H1 (cell line): Measurements from ENCODE around the gene UBASH3B. TPM values are rescaled to one million over a fixed set of nuclear protein-coding genes. Genes with fewer than 3 reads are reported as not detected.

ENCODE experiments used
- CTCF ChIA-PET: fragments of 300-600 bp; sonication (Branson Sonifier 250); formaldehyde crosslinking; loops from one replicate; lab custom pipeline; 2021; ENCODE audit not compliant: partially characterized antibody; lab: Charles Lee
- POLR2A ChIA-PET: fragments of 300-600 bp; sonication (Branson Sonifier 250); formaldehyde crosslinking; loops from one replicate; lab custom pipeline; 2021; ENCODE audit warnings: inconsistent platforms; ENCODE audit not compliant: partially characterized antibody; lab: Charles Lee
- DNase-seq, 2 experiments: peaks; one replicate each; pipeline versions ENCODE4 v3.0.0 to v3.0.0-alpha.2; 2010 to 2022; ENCODE audit warnings: low spot score in 2 of 2, low read depth in 1 of 2, mixed read lengths in 1 of 2
- FAIRE-seq: peaks from 2 replicates; lab custom pipeline; 2011; peaks lifted over from hg19 to GRCh38; lab: Jason Lieb, UNC
- H2AFZ ChIP-seq: 2 replicates; pipeline ENCODE4 v1.8.1; 2012; ENCODE audit warnings: low read length, inconsistent platforms
- H2AK5ac ChIP-seq: 2 replicates; pipeline ENCODE4 v1.6.1; 2013; ENCODE audit warnings: low read depth, low read length
- H2BK120ac ChIP-seq: replicated peaks from 2 replicates; pipeline ENCODE3; 2013; ENCODE audit warnings: low read depth, low read length, inconsistent platforms
- H2BK12ac ChIP-seq: 2 replicates; pipeline ENCODE4 v1.6.1; 2013; ENCODE audit warnings: low read depth, low read length
- H2BK15ac ChIP-seq: 2 replicates; pipeline ENCODE4 v1.6.1; 2013; ENCODE audit warnings: low read length
- H2BK20ac ChIP-seq: 2 replicates; pipeline ENCODE4 v1.6.1; 2013; ENCODE audit warnings: low read length
- H2BK5ac ChIP-seq: 2 replicates; pipeline ENCODE4 v1.6.1; 2013; ENCODE audit warnings: low read depth, low read length
- H3K14ac ChIP-seq: 2 replicates; pipeline ENCODE4 v1.6.1; 2013; ENCODE audit warnings: inconsistent platforms; ENCODE audit not compliant: insufficient read length
- H3K18ac ChIP-seq: 2 replicates; pipeline ENCODE4 v1.6.1; 2013; ENCODE audit warnings: low read length; ENCODE audit errors: extremely low read depth
- H3K23ac ChIP-seq: 2 replicates; pipeline ENCODE4 v1.6.1; 2013; ENCODE audit warnings: inconsistent platforms; ENCODE audit not compliant: insufficient read length
- H3K23me2 ChIP-seq: 2 replicates; pipeline ENCODE4 v1.6.1; 2013; ENCODE audit warnings: low read depth, low read length
- H3K27ac ChIP-seq: 2 replicates; pipeline ENCODE4 v1.6.1; 2011; ENCODE audit warnings: low read depth, low read length, inconsistent platforms
- H3K27me3 ChIP-seq, 4 experiments: replicated peaks in 1 of 4; 1 replicate in 1 of 4; 2 replicates in 3 of 4; pipeline versions ENCODE4 v1.6.1 to v1.8.1; 2011 to 2013; ENCODE audit warnings: low read length in 3 of 4, mild to moderate bottlenecking in 3 of 4, inconsistent platforms in 2 of 4, mixed read lengths in 2 of 4, moderate library complexity in 1 of 4; ENCODE audit not compliant: control insufficient read depth in 3 of 4, insufficient read depth in 3 of 4; ENCODE audit errors: extremely low read depth in 1 of 4
- H3K36me3 ChIP-seq, 4 experiments: 2 replicates each; pipeline versions ENCODE4 v1.6.1 to v1.8.1; 2011 to 2013; ENCODE audit warnings: mild to moderate bottlenecking in 4 of 4, low read length in 3 of 4, moderate library complexity in 2 of 4, control low read depth in 1 of 4, inconsistent platforms in 1 of 4; ENCODE audit not compliant: insufficient read depth in 4 of 4, control insufficient read depth in 2 of 4
- H3K4ac ChIP-seq: replicated peaks from 2 replicates; pipeline ENCODE3; 2013; ENCODE audit warnings: low read length, low read depth, mixed read lengths, inconsistent platforms; ENCODE audit not compliant: insufficient read length
- H3K4me1 ChIP-seq, 4 experiments: replicated peaks in 1 of 4; 1 replicate in 1 of 4; 2 replicates in 3 of 4; pipeline versions ENCODE4 v1.6.1 to v1.8.1; 2011 to 2013; ENCODE audit warnings: low read length in 3 of 4, inconsistent platforms in 2 of 4, mixed read lengths in 1 of 4; ENCODE audit not compliant: insufficient read depth in 4 of 4, control insufficient read depth in 3 of 4
- H3K4me2 ChIP-seq, 2 experiments: 2 replicates each; pipeline versions ENCODE4 v1.6.1 to v1.8.1; 2011 to 2013; ENCODE audit warnings: low read depth in 2 of 2, low read length in 2 of 2, control low read depth in 1 of 2, inconsistent platforms in 1 of 2, mild to moderate bottlenecking in 1 of 2; ENCODE audit not compliant: insufficient read depth in 1 of 2
- H3K4me3 ChIP-seq, 4 experiments: fragments of 200-600, 300-600 bp in 1 of 4; sonication (generic), shearing (Covaris generic), sonication (Bioruptor Twin) in 1 of 4; 2 replicates each; pipeline versions ENCODE4 v1.5.1 to v1.8.1; 2011 to 2016; ENCODE audit warnings: low read length in 4 of 4, low read depth in 3 of 4, control low read depth in 2 of 4, inconsistent platforms in 2 of 4, mild to moderate bottlenecking in 2 of 4, mixed read lengths in 1 of 4, moderate library complexity in 1 of 4; ENCODE audit not compliant: insufficient read depth in 2 of 4; ENCODE audit errors: extremely low read depth in 1 of 4
- H3K56ac ChIP-seq: replicated peaks from 2 replicates; pipeline ENCODE3; 2013; ENCODE audit warnings: low read depth, mild to moderate bottlenecking, mixed read lengths, low read length, inconsistent platforms; ENCODE audit not compliant: insufficient read length
- H3K79me1 ChIP-seq: 2 replicates; pipeline ENCODE4 v1.6.1; 2013; ENCODE audit warnings: low read depth, low read length, control low read depth
- H3K79me2 ChIP-seq, 2 experiments: 2 replicates each; pipeline versions ENCODE4 v1.6.1 to v1.8.1; 2012 to 2013; ENCODE audit warnings: low read length in 2 of 2, mild to moderate bottlenecking in 2 of 2, inconsistent platforms in 1 of 2; ENCODE audit not compliant: insufficient read depth in 2 of 2, control insufficient read depth in 1 of 2
- H3K9ac ChIP-seq, 4 experiments: replicated peaks in 1 of 4; 1 replicate in 1 of 4; 2 replicates in 3 of 4; pipeline versions ENCODE4 v1.6.1 to v1.8.1; 2011 to 2013; ENCODE audit warnings: low read depth in 3 of 4, low read length in 3 of 4, control low read depth in 2 of 4, mild to moderate bottlenecking in 2 of 4, moderate library complexity in 2 of 4, inconsistent platforms in 1 of 4; ENCODE audit errors: extremely low read depth in 1 of 4
- H3K9me3 ChIP-seq, 2 experiments: 2 replicates each; pipeline versions ENCODE4 v1.6.1 to v1.8.1; 2012 to 2013; ENCODE audit warnings: mild to moderate bottlenecking in 2 of 2, moderate library complexity in 2 of 2, control low read depth in 1 of 2, inconsistent platforms in 1 of 2, low read depth in 1 of 2, low read length in 1 of 2, mixed read lengths in 1 of 2; ENCODE audit not compliant: insufficient read depth in 2 of 2
- H4K20me1 ChIP-seq, 2 experiments: replicated peaks in 1 of 2; 2 replicates each; pipeline versions ENCODE3 to v1.8.1; 2011 to 2013; ENCODE audit warnings: inconsistent platforms in 2 of 2, low read length in 2 of 2, mild to moderate bottlenecking in 1 of 2; ENCODE audit not compliant: insufficient read depth in 2 of 2, control insufficient read depth in 1 of 2
- H4K5ac ChIP-seq: 2 replicates; pipeline ENCODE4 v1.6.1; 2013; ENCODE audit warnings: low read length, low read depth, mixed read lengths, inconsistent platforms; ENCODE audit not compliant: insufficient read length
- H4K8ac ChIP-seq: 2 replicates; pipeline ENCODE4 v1.8.0; 2013; ENCODE audit warnings: mild to moderate bottlenecking, moderate library complexity, low read length, inconsistent platforms; ENCODE audit not compliant: insufficient read depth; ENCODE audit errors: extremely low read depth
- H4K91ac ChIP-seq: replicated peaks from 2 replicates; pipeline ENCODE3; 2013; ENCODE audit warnings: low read length, mixed read lengths, inconsistent platforms; ENCODE audit not compliant: insufficient read length
- ASH2L ChIP-seq: fragments of 200-600, 300-600 bp; sonication (generic); IDR thresholded peaks from one replicate; pipeline ENCODE4 v1.7.1; 2017; ENCODE audit warnings: low read length
- CHD1 ChIP-seq: IDR thresholded peaks from 2 replicates; pipeline ENCODE4 v1.6.1; 2012; ENCODE audit warnings: low read depth, low read length, improper control_type of control experiment
- CTCF ChIP-seq, 3 experiments: IDR thresholded peaks; 1 replicate in 2 of 3; 2 replicates in 1 of 3; pipeline versions ENCODE4 v1.5.1 to v1.6.1; 2011; ENCODE audit warnings: low read length in 3 of 3, mild to moderate bottlenecking in 3 of 3, inconsistent platforms in 2 of 3, low read depth in 1 of 3, moderate library complexity in 1 of 3; ENCODE audit not compliant: insufficient read depth in 1 of 3; ENCODE audit errors: control extremely low read depth in 1 of 3
- E2F6 ChIP-seq: IDR thresholded peaks from 2 replicates; pipeline ENCODE4 v1.6.1; 2012; ENCODE audit warnings: inconsistent platforms
- EP300 ChIP-seq, 2 experiments: IDR thresholded peaks; 1 replicate in 1 of 2; 2 replicates in 1 of 2; pipeline ENCODE4 v1.6.1; 2011 to 2012; ENCODE audit warnings: low read depth in 2 of 2, low read length in 2 of 2, mild to moderate bottlenecking in 2 of 2, borderline replicate concordance in 1 of 2, inconsistent platforms in 1 of 2, moderate library complexity in 1 of 2
- POLR2A ChIP-seq, 2 experiments: IDR thresholded peaks; 1 replicate in 1 of 2; 2 replicates in 1 of 2; pipeline ENCODE4 v1.6.1; 2011; ENCODE audit warnings: low read depth in 2 of 2, low read length in 2 of 2, mild to moderate bottlenecking in 2 of 2; ENCODE audit errors: control extremely low read depth in 1 of 2
- RBBP5 ChIP-seq: IDR thresholded peaks from 2 replicates; pipeline ENCODE4 v1.7.1; 2012; ENCODE audit warnings: low read depth, mild to moderate bottlenecking, inconsistent platforms, low read length, moderate library complexity, borderline replicate concordance
- SAP30 ChIP-seq: fragments of 300-600 bp; sonication (generic); IDR thresholded peaks from 2 replicates; pipeline ENCODE4 v1.7.1; 2012; ENCODE audit warnings: low read length, moderate library complexity, mild to moderate bottlenecking, inconsistent platforms; ENCODE audit not compliant: insufficient read depth, insufficient replicate concordance
- SP1 ChIP-seq: IDR thresholded peaks from 2 replicates; pipeline ENCODE4 v1.6.1; 2011; ENCODE audit warnings: low read depth, low read length
- SP2 ChIP-seq: IDR thresholded peaks from 2 replicates; pipeline ENCODE4 v1.6.1; 2012; ENCODE audit warnings: mild to moderate bottlenecking, low read length, inconsistent platforms
- USF2 ChIP-seq: IDR thresholded peaks from 2 replicates; pipeline ENCODE4 v1.6.1; 2011; ENCODE audit warnings: low read length, improper control_type of control experiment
- polyA plus RNA-seq, 7 experiments: library from polyadenylated mRNA; depleted of rRNA in 3 of 7; stranded (reverse) in 5 of 7; unstranded in 2 of 7; fragments of >200 nt in 5 of 7; fragments of 200-250 nt in 2 of 7; gene quantifications; 1 replicate in 5 of 7; 2 replicates in 1 of 7; 4 replicates in 1 of 7; pipeline versions ENCODE4 v1.2.1 to v1.2.3, GENCODE V29; 2011 to 2013; ENCODE audit warnings: missing spikeins in 2 of 7, mixed read lengths in 2 of 7
- total RNA-seq: library from RNA; stranded (reverse); fragmentation: NEBNext Ultra II Directional; extraction: Animal tissue kit (Norgen Biotek cat#: 25700); gene quantifications from 2 replicates; pipeline ENCODE4 v1.2.1, GENCODE V29; 2021

UBASH3B gene
- total and polyA plus RNA-seq, 2 of the 8 experiments (the other 6 are each of a cell fraction or from before 2014, with no cell fraction given) = 7.5 to 9.5 TPM

DNA sequence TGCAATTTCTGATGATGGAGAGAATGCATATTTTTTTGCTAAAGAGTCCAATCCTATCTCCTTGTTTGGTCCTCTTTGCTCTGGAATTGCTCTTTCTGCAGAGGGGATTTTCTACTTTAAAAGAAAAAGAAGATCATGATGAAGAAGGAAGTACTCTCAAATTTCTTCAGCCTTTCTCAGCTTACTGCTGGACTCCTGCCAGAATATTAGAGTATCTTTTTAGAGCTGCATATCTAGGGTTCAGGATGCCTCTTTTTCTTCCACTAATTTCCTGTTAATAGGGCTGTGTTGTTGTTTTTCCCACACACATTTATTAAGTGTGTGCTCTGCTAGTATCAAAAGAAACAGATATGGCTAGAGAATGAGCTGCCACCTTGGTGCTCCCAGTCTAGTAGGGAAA lies 18.2 kb downstream of the UBASH3B start:
- no peak overlapping the region for H2BK5ac ChIP-seq
- no peak for TF ChIP-seq E2F6
- TF ChIP-seq ASH2L = no peak
- no peak for TF ChIP-seq CHD1
- no peak for TF ChIP-seq POLR2A (IDR thresholded peaks at IDR 0.05; ENCODE audit: control extremely low read depth in 1 of 2, low read depth in 2 of 2, low read length in 2 of 2)
- TF ChIP-seq RBBP5 = no peak
- no peak for TF ChIP-seq USF2
- TF ChIP-seq SAP30 = no peak
- TF ChIP-seq EP300 (IDR thresholded peaks at IDR 0.05; ENCODE audit: borderline replicate concordance in 1 of 2, low read depth in 2 of 2, low read length in 2 of 2) = no peak
- TF ChIP-seq CTCF (IDR thresholded peaks at IDR 0.05; ENCODE audit: control extremely low read depth in 1 of 3, insufficient read depth in 1 of 3, low read depth in 1 of 3, low read length in 3 of 3) = no peak
- TF ChIP-seq SP1 = no peak
- TF ChIP-seq SP2 = no peak

More for the DNA sequence above, 18.2 kb downstream of the UBASH3B start:
- H2BK120ac ChIP-seq = no peak overlapping the region
- no peak overlapping the region for H2AFZ ChIP-seq
- H2BK15ac ChIP-seq = no peak overlapping the region
- no peak overlapping the region for H2BK12ac ChIP-seq
- H3K9me3 ChIP-seq = peaks cover 4 to 7% of the 10 kb centered on the region in 2 experiments; a peak in 3 of 4 replicates
- no peak overlapping the region for H4K5ac ChIP-seq
- H3K9ac ChIP-seq = no peak overlapping the region
- peaks cover 0 to 5% (median 0%) of the 10 kb centered on the region in 4 experiments; a peak in 1 of 8 replicates for H3K36me3 ChIP-seq
- CTCF ChIA-PET = interaction anchor here (0.6 to 3.6 kb wide), 10 partner anchors 10 to 477 kb away, joined by 3 to 9 read pairs (median 3); no protein-coding TSS in a partner anchor
- no peak for DNase-seq
- no peak overlapping the region for H4K91ac ChIP-seq
- no peak overlapping the region for H3K23ac ChIP-seq
- H3K79me1 ChIP-seq = no peaks in the 10 kb centered on the region
- no peak overlapping the region for H3K27ac ChIP-seq
- no peak overlapping the region for H3K56ac ChIP-seq
- H3K14ac ChIP-seq = no peak overlapping the region
- no peak overlapping the region for H3K18ac ChIP-seq
- H2AK5ac ChIP-seq = no peak overlapping the region
- POLR2A ChIA-PET = no interaction called here
- no peaks in the 10 kb centered on the region for H3K27me3 ChIP-seq
- no peak overlapping the region for H3K4ac ChIP-seq
- FAIRE-seq = no peak
- H4K8ac ChIP-seq = no peak overlapping the region
- H3K4me2 ChIP-seq = no peak overlapping the region
- H3K4me1 ChIP-seq = no peaks in the 10 kb centered on the region
- H4K20me1 ChIP-seq = no peaks in the 10 kb centered on the region
- no peaks in the 10 kb centered on the region for H3K23me2 ChIP-seq
- H2BK20ac ChIP-seq = no peak overlapping the region
- no peaks in the 10 kb centered on the region for H3K79me2 ChIP-seq
- no peak overlapping the region for H3K4me3 ChIP-seq
